ENCODE data around the gene IQSEC1. TPM values are rescaled to one million over a fixed set of nuclear protein-coding genes. Genes with fewer than 3 reads are reported as not detected.

The IQSEC1 gene
- total and polyA plus RNA-seq, 9 of the 15 experiments (the other 6 are each of a cell fraction or from before 2014, with no cell fraction given) = 0.56 to 39.0 (median 6.8) TPM

DNA sequence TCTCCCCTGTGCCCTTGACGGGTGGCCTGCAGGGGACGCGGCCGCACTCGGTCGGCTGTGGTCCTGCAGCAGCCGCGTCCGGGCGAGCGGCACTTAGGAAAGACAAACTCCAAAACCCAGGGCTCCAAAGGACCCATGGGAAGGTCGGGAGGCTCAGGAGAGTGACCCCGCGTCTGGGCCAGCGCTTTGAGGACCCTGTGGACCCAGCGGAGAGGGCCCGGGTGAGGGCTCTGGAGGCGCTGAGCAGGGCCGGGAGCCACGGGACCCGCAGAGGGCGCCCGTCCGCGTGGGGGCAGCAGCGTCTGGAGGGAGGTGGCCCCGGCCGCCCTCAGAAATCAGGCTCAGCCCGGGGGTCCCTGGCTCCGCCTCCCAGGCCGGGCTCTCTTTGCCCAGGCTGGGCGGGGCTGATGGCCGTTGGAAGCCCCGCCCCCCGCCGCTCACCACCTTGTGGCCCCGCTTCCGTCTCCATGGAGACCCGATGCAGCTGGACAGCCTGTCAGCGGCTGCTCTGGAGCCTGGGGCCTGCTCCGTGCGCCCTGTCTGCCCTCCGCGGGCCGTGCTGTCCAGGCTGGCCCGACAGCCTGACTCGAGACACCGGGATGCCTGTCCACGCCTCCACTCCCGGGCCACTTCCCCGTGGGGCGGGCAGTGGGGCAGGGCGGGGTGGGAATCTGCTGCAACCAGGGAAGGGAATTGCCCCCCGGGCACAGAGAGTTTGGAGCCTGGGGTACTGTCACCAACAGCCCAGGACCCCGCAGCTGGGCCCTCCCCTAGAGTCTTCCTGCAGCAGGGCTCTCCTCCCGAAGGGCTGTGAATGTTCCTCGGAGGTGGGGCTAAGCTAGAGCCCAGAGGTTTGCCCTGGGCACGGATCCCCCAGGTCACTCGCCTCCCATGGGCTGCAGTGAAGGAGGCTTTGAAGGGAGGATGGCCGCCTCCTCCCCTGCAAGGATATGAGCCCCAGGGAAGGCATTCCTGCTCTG is 197.1 kb downstream of the IQSEC1 start (continued):
- TF ChIP-seq SRF (CRISPR knock-in tag; IDR thresholded peaks at IDR 0.05) = 0 out of 4 replicates have a peak, but pooled peaks of 1 of the 2 experiments have one; percentile 27
- no peak for TF ChIP-seq HCFC1 (IDR thresholded peaks at IDR 0.05; ENCODE audit: low read depth, low read length)
- no peak for TF ChIP-seq MGA (IDR thresholded peaks at IDR 0.05)
- TF ChIP-seq, protein P1, sequence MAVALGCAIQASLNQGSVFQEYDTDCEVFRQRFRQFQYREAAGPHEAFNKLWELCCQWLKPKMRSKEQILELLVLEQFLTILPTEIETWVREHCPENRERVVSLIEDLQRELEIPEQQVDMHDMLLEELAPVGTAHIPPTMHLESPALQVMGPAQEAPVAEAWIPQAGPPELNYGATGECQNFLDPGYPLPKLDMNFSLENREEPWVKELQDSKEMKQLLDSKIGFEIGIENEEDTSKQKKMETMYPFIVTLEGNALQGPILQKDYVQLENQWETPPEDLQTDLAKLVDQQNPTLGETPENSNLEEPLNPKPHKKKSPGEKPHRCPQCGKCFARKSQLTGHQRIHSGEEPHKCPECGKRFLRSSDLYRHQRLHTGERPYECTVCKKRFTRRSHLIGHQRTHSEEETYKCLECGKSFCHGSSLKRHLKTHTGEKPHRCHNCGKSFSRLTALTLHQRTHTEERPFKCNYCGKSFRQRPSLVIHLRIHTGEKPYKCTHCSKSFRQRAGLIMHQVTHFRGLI (CRISPR knock-in tag; IDR thresholded peaks at IDR 0.05) = no peak
- TF ChIP-seq ZNF224 (CRISPR knock-in tag; IDR thresholded peaks at IDR 0.05) = no peak
- no peak for TF ChIP-seq CBFA2T2 (conservative IDR thresholded peaks at IDR 0.05)
- TF ChIP-seq ARNT (IDR thresholded peaks at IDR 0.05) = no peak
- no peak for TF ChIP-seq ZSCAN32 (CRISPR knock-in tag; IDR thresholded peaks at IDR 0.05)
- no peak for TF ChIP-seq ZNF764 (CRISPR knock-in tag; IDR thresholded peaks at IDR 0.05; ENCODE audit: low read depth)
- peak; percentile 88 for TF ChIP-seq RFX1 (IDR thresholded peaks at IDR 0.05)
- TF ChIP-seq BRD9 (IDR thresholded peaks at IDR 0.05; ENCODE audit: low read depth, partially characterized antibody) = no peak
- TF ChIP-seq, protein P2, sequence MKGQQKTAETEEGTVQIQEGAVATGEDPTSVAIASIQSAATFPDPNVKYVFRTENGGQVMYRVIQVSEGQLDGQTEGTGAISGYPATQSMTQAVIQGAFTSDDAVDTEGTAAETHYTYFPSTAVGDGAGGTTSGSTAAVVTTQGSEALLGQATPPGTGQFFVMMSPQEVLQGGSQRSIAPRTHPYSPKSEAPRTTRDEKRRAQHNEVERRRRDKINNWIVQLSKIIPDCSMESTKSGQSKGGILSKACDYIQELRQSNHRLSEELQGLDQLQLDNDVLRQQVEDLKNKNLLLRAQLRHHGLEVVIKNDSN (CRISPR knock-in tag; IDR thresholded peaks at IDR 0.05) = no peak; the same call in 1 of the 2 replicates
- no peak for TF ChIP-seq SMARCE1 (IDR thresholded peaks at IDR 0.05)
